IPS-18c (cell line): ENCODE data around the gene NPAS3.

Experiments used
- H3K4me3 ChIP-seq: 2 replicates; pipeline ENCODE4 v1.7.0; 2013; ENCODE audit warnings: low read depth, mild to moderate bottlenecking, low read length, moderate library complexity; ENCODE audit not compliant: insufficient read depth
- H3K9me3 ChIP-seq: one replicate; pipeline ENCODE4 v1.6.1; 2013; ENCODE audit warnings: mild to moderate bottlenecking, low read length, moderate library complexity; ENCODE audit not compliant: control insufficient read depth, insufficient read depth

NPAS3 gene

GRCh38 chr14:33290641-33291040 is 352.0 kb downstream of the NPAS3 start:
- no peak overlapping the region for H3K4me3 ChIP-seq
- no peaks in the 10 kb centered on the region for H3K9me3 ChIP-seq

- Histone ChIP-seq H3K9me3 (no peaks in the 10 kb centered on the region), H3K4me3 (no peak overlapping the region)
Measured at GRCh38 chr14:33291529-33292104, 352.9 kb downstream of the NPAS3 start.

GRCh38 chr14:33294419-33294818 is 355.7 kb downstream of the NPAS3 start:
- Histone ChIP-seq H3K4me3 (no peak overlapping the region), H3K9me3 (no peaks in the 10 kb centered on the region)

GRCh38 chr14:33297565-33297964 is 358.9 kb downstream of the NPAS3 start:
- Histone ChIP-seq H3K9me3 (no peaks in the 10 kb centered on the region), H3K4me3 (no peak overlapping the region)

GRCh38 chr14:33307691-33308251 is 369.1 kb downstream of the NPAS3 start:
- H3K4me3 ChIP-seq: no peak overlapping the region
- H3K9me3 ChIP-seq: no peaks in the 10 kb centered on the region

- Histone ChIP-seq H3K9me3 (no peaks in the 10 kb centered on the region), H3K4me3 (no peak overlapping the region)
Measured at GRCh38 chr14:33309106-33309505, 370.4 kb downstream of the NPAS3 start.

GRCh38 chr14:33315217-33315616 is 376.5 kb downstream of the NPAS3 start:
- H3K4me3 ChIP-seq: no peak overlapping the region
- H3K9me3 ChIP-seq: no peaks in the 10 kb centered on the region

GRCh38 chr14:33315721-33316120 is 377.0 kb downstream of the NPAS3 start:
- Histone ChIP-seq H3K9me3 (no peaks in the 10 kb centered on the region), H3K4me3 (no peak overlapping the region)

GRCh38 chr14:33317675-33318074 is 379.0 kb downstream of the NPAS3 start:
- H3K4me3 ChIP-seq: no peak overlapping the region
- H3K9me3 ChIP-seq: no peaks in the 10 kb centered on the region

- H3K9me3 ChIP-seq: no peaks in the 10 kb centered on the region
- no peak overlapping the region for H3K4me3 ChIP-seq
Measured at GRCh38 chr14:33323979-33324378, 385.3 kb downstream of the NPAS3 start.

GRCh38 chr14:33331176-33331949 is 392.7 kb downstream of the NPAS3 start:
- Histone ChIP-seq H3K9me3 (no peaks in the 10 kb centered on the region), H3K4me3 (no peak overlapping the region)

GRCh38 chr14:33332497-33332896 is 393.8 kb downstream of the NPAS3 start:
- Histone ChIP-seq H3K9me3 (no peaks in the 10 kb centered on the region), H3K4me3 (no peak overlapping the region)

GRCh38 chr14:33335366-33335765 is 396.7 kb downstream of the NPAS3 start:
- H3K9me3 ChIP-seq: no peaks in the 10 kb centered on the region
- no peak overlapping the region for H3K4me3 ChIP-seq

GRCh38 chr14:33342299-33342974 is 403.8 kb downstream of the NPAS3 start:
- Histone ChIP-seq H3K9me3 (no peaks in the 10 kb centered on the region), H3K4me3 (no peak overlapping the region)

- Histone ChIP-seq H3K4me3 (no peak overlapping the region), H3K9me3 (no peaks in the 10 kb centered on the region)
Measured at GRCh38 chr14:33343016-33343415, 404.3 kb downstream of the NPAS3 start.

- no peak overlapping the region for H3K4me3 ChIP-seq
- no peaks in the 10 kb centered on the region for H3K9me3 ChIP-seq
Measured at GRCh38 chr14:33347796-33348195, 409.1 kb downstream of the NPAS3 start.

- Histone ChIP-seq H3K4me3 (no peak overlapping the region), H3K9me3 (no peaks in the 10 kb centered on the region)
Measured at GRCh38 chr14:33348510-33348909, 409.8 kb downstream of the NPAS3 start.

GRCh38 chr14:33349871-33350270 is 411.2 kb downstream of the NPAS3 start:
- Histone ChIP-seq H3K4me3 (no peak overlapping the region), H3K9me3 (no peaks in the 10 kb centered on the region)
